HEK293T (cell line): ENCODE results near the gene RAN.

ENCODE experiments used
- CTCF ChIA-PET: fragments of 350-600 bp; formaldehyde crosslinking; extraction: SDS; loops from one replicate; lab custom pipeline; 2021; ENCODE audit warnings: antibody characterized with exemption, inconsistent platforms; lab: Yijun Ruan, JAX
- POLR2A ChIA-PET: fragments of 350-600 bp; formaldehyde crosslinking; extraction: SDS; loops from one replicate; lab custom pipeline; 2020; ENCODE audit warnings: antibody characterized with exemption, inconsistent platforms; lab: Yijun Ruan, JAX
- DNase-seq: peaks from one replicate; pipeline ENCODE4 v3.0.0; 2012; ENCODE audit warnings: mixed read lengths; ENCODE audit errors: extremely low spot score
- ARNT ChIP-seq: fragments of 450-650 bp; IDR thresholded peaks from 2 replicates; pipeline ENCODE4 v1.6.1; 2017; ENCODE audit warnings: mild to moderate bottlenecking
- BHLHE40 ChIP-seq: fragments of 450-650 bp; IDR thresholded peaks from 2 replicates; pipeline ENCODE4 v1.6.1; 2016; ENCODE audit warnings: mild to moderate bottlenecking, moderate library complexity, borderline replicate concordance
- CTBP1 ChIP-seq: fragments of 450-650 bp; IDR thresholded peaks from 2 replicates; pipeline ENCODE4 v1.6.1; 2016; ENCODE audit warnings: borderline replicate concordance
- ELF4 ChIP-seq: fragments of 450-650 bp; IDR thresholded peaks from 2 replicates; pipeline ENCODE4 v1.6.1; 2017; ENCODE audit warnings: antibody characterized with exemption
- FOXA1 ChIP-seq: fragments of 450-650 bp; IDR thresholded peaks from 2 replicates; pipeline ENCODE4 v1.6.1; 2016; ENCODE audit warnings: mild to moderate bottlenecking
- FOXK2 ChIP-seq: fragments of 450-650 bp; IDR thresholded peaks from 2 replicates; pipeline ENCODE4 v1.6.1; 2016; ENCODE audit warnings: mild to moderate bottlenecking
- FOXM1 ChIP-seq: fragments of 450-650 bp; IDR thresholded peaks from 2 replicates; pipeline ENCODE4 v1.6.1; 2017; ENCODE audit warnings: mild to moderate bottlenecking, borderline replicate concordance
- HDGF ChIP-seq: fragments of 450-650 bp; IDR thresholded peaks from 2 replicates; pipeline ENCODE4 v1.6.1; 2017; ENCODE audit warnings: antibody characterized with exemption, borderline replicate concordance
- L3MBTL2 ChIP-seq: fragments of 450-650 bp; conservative IDR thresholded peaks from 2 replicates; pipeline ENCODE4 v1.6.1; 2016; ENCODE audit warnings: mild to moderate bottlenecking
- LEF1 ChIP-seq: fragments of 450-650 bp; IDR thresholded peaks from 2 replicates; pipeline ENCODE4 v1.6.1; 2017; ENCODE audit warnings: mild to moderate bottlenecking, borderline replicate concordance
- NFRKB ChIP-seq: fragments of 450-650 bp; IDR thresholded peaks from 2 replicates; pipeline ENCODE4 v1.6.1; 2016; ENCODE audit warnings: mild to moderate bottlenecking, moderate library complexity
- SP1 ChIP-seq: fragments of 450-650 bp; IDR thresholded peaks from 2 replicates; pipeline ENCODE4 v1.6.1; 2017
- SUZ12 ChIP-seq: fragments of 450-650 bp; IDR thresholded peaks from 2 replicates; pipeline ENCODE4 v1.6.1; 2016; ENCODE audit warnings: mild to moderate bottlenecking
- TARDBP ChIP-seq: fragments of 450-650 bp; IDR thresholded peaks from 2 replicates; pipeline ENCODE4 v1.6.1; 2016
- ZNF384 ChIP-seq: fragments of 450-650 bp; IDR thresholded peaks from 2 replicates; pipeline ENCODE4 v1.6.1; 2016
- TF ChIP-seq, protein P1 (sequence below): fragments of 450-650 bp; IDR thresholded peaks from 2 replicates; pipeline ENCODE4 v1.6.1; 2016

Gene RAN

DNA sequence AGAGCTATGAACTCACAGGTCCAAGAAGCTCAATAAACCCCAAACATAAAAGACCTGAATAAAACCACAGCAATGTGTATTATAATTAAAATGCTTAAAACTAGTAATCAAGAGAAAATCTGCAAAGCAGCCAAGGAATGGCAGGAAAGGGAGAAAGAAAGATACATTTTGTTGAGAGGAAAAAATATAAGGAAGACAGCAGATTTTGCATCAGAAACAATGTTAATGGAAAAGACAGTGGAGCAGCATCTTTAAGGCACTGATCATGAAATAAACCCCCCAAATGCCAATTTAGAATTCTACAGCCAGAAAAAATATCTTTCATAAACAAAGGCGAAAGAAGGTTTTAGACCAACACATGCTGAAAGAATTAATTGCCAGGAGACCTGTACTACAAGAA, 39.3 kb downstream of the RAN start:
- TF ChIP-seq ARNT (no peak), HDGF (no peak), LEF1 (no peak), FOXA1 (no peak), TARDBP (no peak), ELF4 (no peak), NFRKB (no peak), SP1 (no peak), L3MBTL2 (no peak), SUZ12 (no peak), CTBP1 (no peak)
- TF ChIP-seq, protein P1, sequence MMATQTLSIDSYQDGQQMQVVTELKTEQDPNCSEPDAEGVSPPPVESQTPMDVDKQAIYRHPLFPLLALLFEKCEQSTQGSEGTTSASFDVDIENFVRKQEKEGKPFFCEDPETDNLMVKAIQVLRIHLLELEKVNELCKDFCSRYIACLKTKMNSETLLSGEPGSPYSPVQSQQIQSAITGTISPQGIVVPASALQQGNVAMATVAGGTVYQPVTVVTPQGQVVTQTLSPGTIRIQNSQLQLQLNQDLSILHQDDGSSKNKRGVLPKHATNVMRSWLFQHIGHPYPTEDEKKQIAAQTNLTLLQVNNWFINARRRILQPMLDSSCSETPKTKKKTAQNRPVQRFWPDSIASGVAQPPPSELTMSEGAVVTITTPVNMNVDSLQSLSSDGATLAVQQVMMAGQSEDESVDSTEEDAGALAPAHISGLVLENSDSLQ = no peak
- POLR2A ChIA-PET = no interaction called here
- DNase-seq = no peak
- CTCF ChIA-PET = no interaction called here

DNA sequence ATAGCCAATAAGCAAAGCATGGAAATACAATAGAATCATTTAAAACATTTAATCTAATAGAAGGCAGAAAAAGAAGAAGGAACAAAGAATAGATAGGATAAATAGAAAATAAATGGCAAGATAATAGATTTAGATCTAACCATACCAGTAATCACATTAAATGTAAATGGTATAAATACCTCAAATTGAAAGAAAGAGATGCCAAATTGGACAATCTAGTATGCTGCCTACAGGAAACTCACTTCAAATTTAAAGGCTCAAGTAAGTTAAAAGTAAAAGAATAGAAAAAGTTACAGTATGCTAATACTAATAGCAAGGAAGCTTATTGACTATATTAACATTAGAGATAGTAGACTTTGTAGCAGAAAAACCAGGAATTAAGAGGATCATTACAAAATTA, 40.1 kb downstream of the RAN start:
- ChIA-PET CTCF (no interaction called here), POLR2A (no interaction called here)
- TF ChIP-seq FOXA1 (no peak), LEF1 (no peak), FOXK2 (no peak), SP1 (no peak), CTBP1 (no peak), HDGF (no peak), ARNT (no peak), NFRKB (no peak), FOXM1 (no peak), TARDBP (no peak), L3MBTL2 (no peak), ZNF384 (no peak), BHLHE40 (no peak), SUZ12 (no peak), ELF4 (no peak)
- TF ChIP-seq, protein P1 = no peak
- no peak for DNase-seq

DNA sequence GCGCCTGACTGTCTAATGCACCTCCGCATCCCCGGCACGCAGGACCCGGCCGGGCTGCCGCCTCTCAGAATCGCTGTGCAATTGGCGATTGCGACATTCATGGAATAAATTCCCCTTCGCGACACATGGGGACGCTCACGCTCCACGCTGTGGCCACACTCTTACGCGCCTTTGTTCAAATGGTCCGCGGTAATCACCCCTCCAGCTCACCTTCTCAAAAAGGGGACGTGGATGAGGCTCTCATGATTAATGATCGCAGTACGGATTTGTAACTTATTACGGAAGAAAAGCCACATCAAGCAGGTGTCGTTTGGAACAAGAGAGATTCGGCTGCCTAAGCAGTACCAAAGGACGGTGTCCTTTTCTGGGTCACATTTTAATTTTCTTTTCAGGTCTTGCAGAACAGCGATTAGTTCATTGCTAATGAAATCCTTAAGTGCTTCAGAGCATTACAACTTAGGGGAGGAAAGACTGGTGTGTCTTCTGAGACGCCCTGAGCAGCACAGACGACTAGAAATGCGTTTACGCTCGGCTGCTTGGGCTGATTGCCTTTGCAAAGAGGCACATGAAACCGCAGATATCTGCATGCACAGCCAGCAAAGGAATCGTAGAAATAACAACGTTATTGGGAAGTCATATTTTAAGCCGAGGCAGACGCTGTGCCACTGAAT, 44.5 kb downstream of the RAN start:
- TF ChIP-seq HDGF = no peak
- TF ChIP-seq, protein P1 = peak; percentile 54
- CTCF ChIA-PET = interaction anchor here (0.6 to 1.6 kb wide), 4 partner anchors 36 to 218 kb away, joined by 3 to 14 read pairs (median 4); no protein-coding TSS in a partner anchor
- DNase-seq = peak; percentile 80
- POLR2A ChIA-PET = no interaction called here

DNA sequence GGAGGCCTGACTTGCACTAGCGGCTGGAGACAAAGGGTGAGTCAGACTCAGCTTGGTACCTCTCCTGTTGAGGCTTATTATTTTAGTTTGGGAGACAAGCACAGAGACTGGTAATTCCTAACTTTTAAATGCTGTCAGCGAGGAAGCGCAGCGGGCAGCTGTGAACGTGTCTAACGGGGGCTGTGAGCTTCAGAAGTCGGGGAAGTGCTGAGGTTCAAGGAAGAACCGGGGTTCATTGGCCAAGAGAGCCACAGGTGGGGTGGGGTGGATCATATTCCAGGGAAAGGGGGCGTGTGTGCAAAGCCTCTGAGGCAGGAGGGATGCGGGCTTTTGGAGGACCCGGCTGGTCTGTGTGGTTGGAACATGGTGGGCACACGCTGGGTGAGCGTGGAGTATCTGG, 45.7 kb downstream of the RAN start:
- POLR2A ChIA-PET = no interaction called here
- TF ChIP-seq NFRKB (no peak), CTBP1 (no peak), BHLHE40 (no peak), TARDBP (no peak), FOXA1 (no peak), ELF4 (no peak), SUZ12 (no peak), L3MBTL2 (no peak), ZNF384 (no peak), ARNT (no peak), FOXK2 (no peak), FOXM1 (no peak), LEF1 (no peak), SP1 (no peak)
- no peak for DNase-seq
- CTCF ChIA-PET = no interaction called here

DNA sequence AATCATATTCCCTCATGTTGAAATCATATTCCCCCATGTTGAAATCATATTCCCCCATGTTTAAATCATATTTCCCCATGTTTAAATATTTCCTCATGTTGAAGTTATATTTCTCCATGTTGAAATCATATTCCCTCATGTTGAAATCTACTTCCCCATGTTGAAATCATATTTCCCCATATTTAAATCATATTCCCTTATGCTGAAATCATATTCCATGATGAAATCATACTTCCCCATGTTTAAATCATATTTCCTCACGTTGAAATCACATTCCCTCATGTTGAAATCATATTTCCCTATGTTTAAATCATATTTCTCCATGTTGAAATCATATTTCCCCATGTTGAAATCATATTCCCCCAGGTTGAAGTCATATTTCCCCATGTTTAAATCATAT, 47.2 kb downstream of the RAN start:
- TF ChIP-seq FOXM1 (no peak), ELF4 (no peak)
- DNase-seq = no peak
- ChIA-PET POLR2A (no interaction called here), CTCF (no interaction called here)

DNA sequence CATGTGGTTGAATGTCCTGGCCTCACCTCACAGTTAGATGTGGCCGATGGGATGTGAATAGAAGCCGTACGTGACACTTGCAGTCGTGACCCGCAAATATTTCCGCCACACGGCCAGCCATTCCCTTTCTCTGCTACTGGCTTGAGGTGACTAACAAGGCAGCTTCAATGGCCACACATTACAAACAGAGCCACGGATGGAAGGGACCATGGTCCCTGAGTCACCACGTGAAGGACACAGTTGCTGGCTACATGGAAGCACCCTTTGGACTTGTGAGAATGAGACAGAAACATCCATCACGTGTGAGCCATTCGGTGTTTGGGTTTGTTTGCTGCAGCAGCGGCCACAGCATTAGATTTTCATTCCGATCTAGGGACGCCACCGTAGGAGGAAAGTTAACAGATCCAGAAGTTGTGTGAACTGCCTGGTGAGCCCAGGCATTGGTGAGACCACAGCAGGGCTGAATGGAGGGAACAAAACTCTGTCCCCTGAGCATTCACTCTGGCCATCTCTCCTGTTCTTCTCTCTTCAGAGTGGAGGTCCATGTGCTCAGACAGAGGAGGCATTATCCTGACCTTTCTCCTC, 48.3 kb downstream of the RAN start:
- TF ChIP-seq LEF1 (no peak), CTBP1 (no peak)
- DNase-seq = no peak
- POLR2A ChIA-PET = no interaction called here
- CTCF ChIA-PET = no interaction called here

DNA sequence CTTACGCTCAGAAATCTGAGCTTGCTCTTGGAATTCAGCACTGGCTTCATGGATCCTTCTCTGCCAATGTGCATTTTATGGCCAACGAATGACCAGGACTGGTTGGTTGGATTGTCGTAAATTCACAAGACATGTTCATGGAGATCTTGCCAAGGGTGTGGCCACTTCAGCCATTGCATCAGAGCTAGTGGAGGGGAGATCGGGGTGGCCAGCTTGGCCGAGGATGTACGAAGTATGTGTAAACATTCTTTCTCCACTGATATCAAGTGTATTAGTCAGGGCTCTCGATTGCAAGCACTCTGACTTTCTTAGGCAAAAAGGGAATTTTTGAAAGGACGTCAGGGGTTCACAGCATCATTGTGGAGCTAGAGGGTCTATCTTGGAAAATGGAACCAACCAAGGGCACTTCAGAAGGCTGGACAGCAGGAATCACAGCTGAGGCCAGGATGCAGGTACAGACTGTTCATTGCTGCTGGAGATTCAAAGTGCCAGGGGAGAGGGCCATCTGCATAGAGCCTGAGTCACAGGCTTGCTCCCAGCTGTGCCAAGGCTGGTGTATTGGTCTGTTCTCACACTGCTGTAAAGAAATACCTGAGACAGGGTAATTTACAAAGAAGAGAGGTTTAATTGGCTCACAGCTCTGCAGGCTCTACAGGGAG, 49.0 kb downstream of the RAN start:
- CTCF ChIA-PET = no interaction called here
- POLR2A ChIA-PET = no interaction called here
- no peak for DNase-seq
- TF ChIP-seq L3MBTL2 (no peak), CTBP1 (no peak), BHLHE40 (no peak)
